ENCODE data around the gene IPO4.

The IPO4 gene

DNA sequence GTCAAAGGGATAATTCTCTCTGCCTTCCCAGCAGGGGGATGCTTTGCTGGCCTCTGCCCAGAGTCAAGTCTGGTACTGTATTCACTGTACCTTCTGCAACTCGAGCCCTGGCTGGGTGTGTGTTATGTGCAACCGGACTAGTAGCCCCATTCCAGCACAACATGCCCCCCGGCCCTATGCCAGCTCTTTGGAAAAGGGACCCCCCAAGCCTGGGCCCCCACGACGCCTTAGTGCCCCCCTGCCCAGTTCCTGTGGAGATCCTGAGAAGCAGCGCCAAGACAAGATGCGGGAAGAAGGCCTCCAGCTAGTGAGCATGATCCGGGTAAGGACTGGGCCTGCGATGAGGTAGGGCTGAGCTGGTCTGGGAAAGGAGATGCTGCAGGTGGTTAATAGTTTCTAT is 38.0 kb downstream of the IPO4 start:
- H3K36me3 ChIP-seq (ENCODE audit: control insufficient read depth, insufficient read depth, low read length), result no peaks in the 10 kb centered on the region

DNA sequence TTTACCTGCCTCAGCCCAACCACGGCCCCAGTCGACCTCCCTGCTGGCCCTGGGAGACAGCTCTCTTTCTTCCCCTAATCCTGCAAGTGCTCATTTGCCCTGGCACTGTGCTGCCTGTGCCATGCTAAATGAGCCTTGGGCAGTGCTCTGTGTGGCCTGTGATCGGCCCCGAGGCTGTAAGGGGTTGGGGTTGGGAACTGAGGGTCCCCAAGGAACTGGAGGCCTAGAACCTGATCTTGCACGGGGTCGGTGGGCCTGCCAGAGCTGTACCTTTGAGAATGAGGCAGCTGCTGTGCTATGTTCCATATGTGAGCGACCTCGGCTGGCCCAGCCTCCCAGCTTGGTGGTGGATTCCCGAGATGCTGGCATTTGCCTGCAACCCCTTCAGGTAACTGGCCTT is 38.6 kb downstream of the IPO4 start:
- H3K9ac ChIP-seq, result no peak overlapping the region
- peaks cover 14% of the 10 kb centered on the region for H3K4me1 ChIP-seq
- H3K27ac ChIP-seq, result no peak overlapping the region
- H3K9me3 ChIP-seq (ENCODE audit: control insufficient read depth, low read length), result no peaks in the 10 kb centered on the region
- no peak overlapping the region for H2AFZ ChIP-seq
- TF ChIP-seq, protein P1, sequence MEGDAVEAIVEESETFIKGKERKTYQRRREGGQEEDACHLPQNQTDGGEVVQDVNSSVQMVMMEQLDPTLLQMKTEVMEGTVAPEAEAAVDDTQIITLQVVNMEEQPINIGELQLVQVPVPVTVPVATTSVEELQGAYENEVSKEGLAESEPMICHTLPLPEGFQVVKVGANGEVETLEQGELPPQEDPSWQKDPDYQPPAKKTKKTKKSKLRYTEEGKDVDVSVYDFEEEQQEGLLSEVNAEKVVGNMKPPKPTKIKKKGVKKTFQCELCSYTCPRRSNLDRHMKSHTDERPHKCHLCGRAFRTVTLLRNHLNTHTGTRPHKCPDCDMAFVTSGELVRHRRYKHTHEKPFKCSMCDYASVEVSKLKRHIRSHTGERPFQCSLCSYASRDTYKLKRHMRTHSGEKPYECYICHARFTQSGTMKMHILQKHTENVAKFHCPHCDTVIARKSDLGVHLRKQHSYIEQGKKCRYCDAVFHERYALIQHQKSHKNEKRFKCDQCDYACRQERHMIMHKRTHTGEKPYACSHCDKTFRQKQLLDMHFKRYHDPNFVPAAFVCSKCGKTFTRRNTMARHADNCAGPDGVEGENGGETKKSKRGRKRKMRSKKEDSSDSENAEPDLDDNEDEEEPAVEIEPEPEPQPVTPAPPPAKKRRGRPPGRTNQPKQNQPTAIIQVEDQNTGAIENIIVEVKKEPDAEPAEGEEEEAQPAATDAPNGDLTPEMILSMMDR (IDR thresholded peaks at IDR 0.05), result no peak
- no peaks in the 10 kb centered on the region for H3K27me3 ChIP-seq (ENCODE audit: control insufficient read depth, insufficient read depth, low read length)
- H3K4me3 ChIP-seq (ENCODE audit: low read depth, low read length), result no peak overlapping the region
- H3K79me2 ChIP-seq, result peaks cover 17% of the 10 kb centered on the region
- no peaks in the 10 kb centered on the region for H3K36me3 ChIP-seq (ENCODE audit: control insufficient read depth, insufficient read depth, low read length)
- no peak overlapping the region for H3K4me2 ChIP-seq (ENCODE audit: low read length)

More for the DNA sequence above, 38.0 kb downstream of the IPO4 start:
- H3K4me1 ChIP-seq, result peaks cover 12% of the 10 kb centered on the region
- H3K4me3 ChIP-seq (ENCODE audit: low read depth, low read length), result no peak overlapping the region
- TF ChIP-seq, protein P1 (IDR thresholded peaks at IDR 0.05), result no peak
- no peaks in the 10 kb centered on the region for H3K27me3 ChIP-seq (ENCODE audit: control insufficient read depth, insufficient read depth, low read length)
- peaks cover 17% of the 10 kb centered on the region for H3K79me2 ChIP-seq
- H3K9me3 ChIP-seq (ENCODE audit: control insufficient read depth, low read length), result no peaks in the 10 kb centered on the region
- H3K27ac ChIP-seq, result no peak overlapping the region
- no peak overlapping the region for H3K4me2 ChIP-seq (ENCODE audit: low read length)
- H2AFZ ChIP-seq, result no peak overlapping the region
- no peak overlapping the region for H3K9ac ChIP-seq

DNA sequence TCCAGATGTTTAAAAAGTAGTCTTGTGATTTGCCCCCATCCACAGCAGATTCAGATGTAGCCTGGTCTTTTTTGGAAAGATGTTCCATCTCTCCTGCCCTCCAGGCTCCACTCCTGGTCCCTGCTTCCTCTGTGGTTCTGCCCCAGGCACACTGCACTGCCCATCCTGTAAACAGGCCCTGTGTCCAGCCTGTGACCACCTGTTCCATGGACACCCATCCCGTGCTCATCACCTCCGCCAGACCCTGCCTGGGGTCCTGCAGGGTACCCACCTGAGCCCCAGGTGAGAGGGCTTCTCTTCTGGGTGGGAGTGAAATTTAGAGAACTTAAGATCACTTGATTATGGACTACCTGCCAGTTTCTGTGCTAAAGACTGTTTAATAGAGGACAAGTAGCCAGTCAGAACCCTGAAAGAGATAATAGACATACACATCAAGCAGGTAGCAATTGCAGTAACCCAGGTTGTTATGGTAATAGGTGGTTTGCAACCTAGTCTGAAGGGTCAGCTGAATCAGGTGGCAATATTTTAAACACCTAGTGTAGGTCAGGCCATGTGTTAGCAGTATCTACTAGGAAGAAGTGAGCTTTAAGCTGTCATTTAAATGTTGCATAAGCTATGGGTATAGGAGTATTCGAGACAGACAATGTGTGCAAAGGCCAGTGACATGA is 39.2 kb downstream of the IPO4 start:
- TF ChIP-seq, protein P1 (IDR thresholded peaks at IDR 0.05), result no peak
- Histone ChIP-seq H3K4me3 (ENCODE audit: low read depth, low read length) (no peak overlapping the region), H3K4me2 (ENCODE audit: low read length) (no peak overlapping the region), H3K36me3 (ENCODE audit: control insufficient read depth, insufficient read depth, low read length) (no peaks in the 10 kb centered on the region), H3K27ac (no peak overlapping the region), H3K79me2 (peaks cover 17% of the 10 kb centered on the region), H2AFZ (no peak overlapping the region), H3K9ac (no peak overlapping the region), H3K9me3 (ENCODE audit: control insufficient read depth, low read length) (no peaks in the 10 kb centered on the region), H3K4me1 (peaks cover 14% of the 10 kb centered on the region), H3K27me3 (ENCODE audit: control insufficient read depth, insufficient read depth, low read length) (no peaks in the 10 kb centered on the region)

DNA sequence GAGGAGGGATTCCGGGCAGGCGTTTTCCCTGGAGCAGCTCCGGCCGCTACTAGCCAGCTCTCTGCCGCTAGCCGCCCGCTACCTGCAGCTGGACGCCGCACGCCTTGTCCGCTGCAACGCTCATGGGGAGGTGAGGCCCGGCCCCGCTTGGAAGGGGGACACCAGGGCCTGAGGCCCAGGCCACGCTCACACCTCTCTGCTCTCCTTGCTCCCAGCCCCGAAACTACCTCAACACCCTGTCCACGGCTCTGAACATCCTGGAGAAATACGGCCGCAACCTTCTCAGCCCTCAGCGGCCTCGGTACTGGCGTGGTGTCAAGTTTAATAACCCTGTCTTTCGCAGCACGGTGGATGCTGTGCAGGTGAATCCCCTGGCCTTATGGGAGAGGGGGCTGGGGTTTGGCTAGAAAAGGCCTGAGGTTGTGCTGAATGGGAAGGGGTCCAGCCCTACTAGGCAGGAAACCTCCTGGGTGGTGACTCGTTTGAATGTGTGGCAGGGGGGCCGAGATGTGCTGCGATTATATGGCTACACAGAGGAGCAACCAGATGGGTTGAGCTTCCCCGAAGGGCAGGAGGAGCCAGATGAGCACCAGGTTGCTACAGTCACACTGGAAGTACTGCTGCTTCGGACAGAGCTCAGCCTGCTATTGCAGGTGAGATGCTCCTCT is 40.7 kb downstream of the IPO4 start:
- peak overlapping the region; percentile 74 for H3K9ac ChIP-seq
- no peaks in the 10 kb centered on the region for H3K27me3 ChIP-seq (ENCODE audit: control insufficient read depth, insufficient read depth, low read length)
- H3K4me2 ChIP-seq (ENCODE audit: low read length), result peak overlapping the region; percentile 89
- TF ChIP-seq, protein P1 (IDR thresholded peaks at IDR 0.05), result no peak
- peak overlapping the region; percentile 72 for H3K4me3 ChIP-seq (ENCODE audit: low read depth, low read length)
- no peaks in the 10 kb centered on the region for H3K36me3 ChIP-seq (ENCODE audit: control insufficient read depth, insufficient read depth, low read length)
- H3K79me2 ChIP-seq, result peaks cover 21% of the 10 kb centered on the region
- H2AFZ ChIP-seq, result peak overlapping the region; percentile 96
- H3K27ac ChIP-seq, result peak overlapping the region; percentile 93
- H3K9me3 ChIP-seq (ENCODE audit: control insufficient read depth, low read length), result no peaks in the 10 kb centered on the region
- peaks cover 14% of the 10 kb centered on the region for H3K4me1 ChIP-seq

Data from parathyroid adenoma (tissue), 2 donors.